GM21786 (cell line): ENCODE measurements around the gene RNMT.
"Not testable (repeated sequence)": the region's sequence is repeated elsewhere in the genome, so short reads cannot be mapped to it uniquely, and the experiment has no call there.

Experiments
- ATAC-seq: cut with Tn5 transposase; IDR thresholded peaks from one replicate; pipeline ENCODE4 v1.9.1; 2021; ENCODE audit not compliant: unreplicated experiment

The RNMT gene

DNA sequence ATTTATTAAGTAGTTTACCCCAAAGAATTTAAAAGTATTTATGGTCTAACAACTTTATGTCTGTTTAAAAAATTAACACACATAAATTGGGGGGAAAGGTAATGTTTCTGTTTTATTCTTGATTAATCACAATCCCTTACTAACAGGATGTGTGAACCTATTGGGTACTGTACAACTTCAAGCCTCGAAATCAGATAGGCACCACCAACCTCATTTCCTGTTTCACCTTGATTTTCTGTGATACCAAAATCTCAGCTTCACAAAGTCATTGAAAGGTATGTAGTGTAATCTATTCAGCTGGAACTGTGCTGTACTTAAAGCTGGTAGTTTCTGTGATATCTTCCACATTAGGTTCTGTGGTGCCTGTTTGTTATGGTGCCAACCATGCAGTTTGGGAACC is 4.0 kb downstream of the RNMT start:
- ATAC-seq = no peak

GRCh38 chr18:13735681-13736080 is 9.2 kb downstream of the RNMT start:
- ATAC-seq = no peak

- ATAC-seq = no peak
Measured at GRCh38 chr18:13745696-13746095, 19.2 kb downstream of the RNMT start.

DNA sequence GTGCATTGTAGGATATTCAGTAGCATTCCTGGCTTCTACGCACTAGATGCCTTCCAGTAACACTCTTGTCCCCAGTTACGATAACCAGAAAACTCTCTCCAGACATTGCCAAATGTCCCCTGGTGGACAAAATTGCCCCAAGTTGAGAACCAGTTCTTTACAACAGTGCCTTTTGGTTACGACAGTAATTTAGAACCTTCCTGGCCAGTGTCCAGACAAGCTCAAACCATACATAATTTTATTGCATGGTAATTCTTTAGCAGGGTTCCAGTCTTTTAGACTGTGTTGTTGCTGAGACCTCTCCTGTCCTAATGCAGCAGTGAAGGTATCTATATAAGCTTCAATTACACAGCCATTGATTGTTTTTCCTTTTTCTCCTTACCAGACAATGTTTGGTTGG is 20.2 kb downstream of the RNMT start:
- no peak for ATAC-seq

- not testable (repeated sequence) for ATAC-seq
Measured at GRCh38 chr18:13751599-13751998, 25.1 kb downstream of the RNMT start.

DNA sequence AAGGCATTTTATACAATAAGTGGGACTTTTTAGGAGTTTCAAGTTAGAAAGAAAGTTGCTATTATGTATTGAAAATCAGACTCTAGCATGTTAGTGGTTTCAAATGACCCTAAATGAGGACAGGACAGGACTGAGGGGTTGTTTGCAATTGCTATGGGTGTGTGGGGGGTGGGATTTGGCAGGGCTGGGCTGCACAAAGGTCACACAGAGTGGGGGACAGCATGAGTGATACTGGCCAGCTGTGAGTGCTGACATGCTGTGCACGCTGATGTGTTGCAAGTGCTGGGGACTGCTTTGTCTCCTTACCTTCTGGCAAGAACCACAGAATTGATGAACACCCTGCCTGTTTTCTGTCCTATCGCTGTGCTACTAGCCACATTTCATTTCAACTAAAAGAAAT is 29.8 kb downstream of the RNMT start:
- no peak for ATAC-seq

DNA sequence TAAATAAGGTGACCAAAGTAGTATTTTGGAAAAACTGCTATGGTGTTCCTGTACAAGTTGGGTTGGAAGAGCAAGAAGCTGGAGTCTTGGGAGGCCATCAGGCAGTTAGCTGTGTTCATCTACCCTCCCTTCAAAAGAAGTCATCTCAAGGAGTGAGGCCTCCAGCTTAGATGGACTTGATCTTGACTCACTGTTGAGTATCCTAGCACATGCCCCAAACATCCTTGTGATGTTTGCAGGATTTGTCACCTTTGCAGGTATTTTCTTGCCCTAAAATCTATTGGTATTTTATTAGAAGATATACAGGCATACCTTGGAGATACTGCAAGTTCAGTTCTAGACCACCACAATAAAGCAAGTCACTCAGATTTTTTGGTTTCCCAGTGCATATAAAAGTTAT is 30.2 kb downstream of the RNMT start:
- no peak for ATAC-seq

GRCh38 chr18:13758622-13759021 is 32.1 kb downstream of the RNMT start:
- no peak for ATAC-seq

DNA sequence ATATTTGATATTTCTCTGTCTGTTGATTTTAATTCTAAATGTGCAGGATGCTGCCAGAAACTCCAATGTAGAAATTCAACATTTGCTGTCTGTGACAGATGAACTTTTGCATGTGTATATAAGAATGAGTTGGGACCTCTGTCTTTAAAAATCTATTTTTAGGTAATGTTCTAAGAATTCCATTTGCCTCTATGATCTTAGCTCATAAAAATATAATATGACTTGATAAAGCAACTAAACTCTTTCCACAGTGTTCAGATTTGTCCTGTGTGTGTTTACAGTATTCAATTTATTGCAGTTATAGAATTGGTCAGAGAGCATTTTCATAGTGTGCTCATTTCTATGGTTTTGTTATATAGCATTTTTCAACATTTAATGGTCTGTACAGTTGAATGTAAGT is 33.6 kb downstream of the RNMT start:
- no peak for ATAC-seq

GRCh38 chr18:13762690-13763439 is 36.4 kb downstream of the RNMT start:
- no peak for ATAC-seq

GRCh38 chr18:13775058-13775457 is 48.6 kb downstream of the RNMT start:
- no peak for ATAC-seq

GRCh38 chr18:13791181-13791580 is 64.7 kb downstream of the RNMT start:
- no peak for ATAC-seq

- no peak for ATAC-seq
Measured at GRCh38 chr18:13793819-13794218, 67.3 kb downstream of the RNMT start.

DNA sequence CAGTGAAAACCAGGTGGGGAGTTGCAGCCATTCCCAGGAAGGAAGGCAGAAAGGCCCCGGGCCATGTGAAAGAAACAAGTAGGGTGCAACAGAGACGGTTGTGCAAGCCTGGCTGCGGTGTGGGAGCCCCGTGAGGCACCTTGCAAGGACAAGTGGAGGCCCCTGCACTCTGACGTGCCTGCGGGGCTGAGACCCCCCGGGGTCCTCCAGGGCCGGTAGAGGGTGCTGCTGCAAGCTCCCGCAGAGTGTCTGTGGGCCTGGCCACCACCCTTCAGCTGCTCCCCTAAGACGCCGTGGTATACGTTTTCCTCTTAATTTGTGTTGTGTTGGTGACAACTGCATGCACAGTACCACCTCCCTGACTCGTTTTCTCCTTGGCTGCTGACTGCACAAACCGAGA is 70.0 kb downstream of the RNMT start:
- no peak for ATAC-seq

DNA sequence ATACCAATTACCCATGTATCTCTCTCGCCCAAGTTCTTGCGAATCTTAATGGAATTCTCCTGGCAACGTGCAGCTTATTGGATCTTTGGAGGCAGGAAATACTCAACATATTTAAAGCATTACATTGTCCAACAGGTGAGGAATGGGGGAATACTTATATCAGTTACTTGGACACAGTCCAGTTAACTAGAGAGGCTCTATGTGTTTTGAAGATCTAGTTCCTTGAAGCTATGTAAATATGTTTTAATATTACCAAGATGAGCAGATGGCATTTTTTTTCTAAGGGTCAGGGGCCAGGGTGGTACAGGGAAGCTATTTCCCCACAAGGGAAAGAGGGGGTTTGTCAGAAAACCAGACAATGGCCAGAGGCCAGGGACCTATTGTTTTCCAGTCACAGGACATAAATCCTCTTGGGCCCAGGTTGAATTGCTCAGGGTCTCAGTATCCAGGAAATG is 70.7 kb downstream of the RNMT start:
- ATAC-seq = no peak

DNA sequence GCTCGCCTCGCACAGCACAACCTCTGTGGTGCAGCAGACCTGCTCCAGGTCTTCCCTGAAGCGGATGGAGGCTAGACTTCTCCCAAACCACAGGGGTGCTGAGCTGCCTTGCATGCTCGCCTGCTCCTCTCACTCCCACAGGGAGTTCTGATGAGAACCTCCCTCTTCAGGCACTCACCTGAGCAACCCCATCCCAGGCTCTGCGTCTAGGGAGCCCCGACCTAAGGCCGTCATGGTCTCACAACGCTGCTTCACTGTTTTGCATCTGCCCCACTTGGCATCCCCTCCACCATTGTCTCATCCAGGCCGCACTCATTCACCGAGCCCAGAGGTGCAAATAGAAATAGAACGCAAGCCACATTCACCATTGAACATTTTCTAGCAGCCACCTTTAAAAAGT is 72.9 kb downstream of the RNMT start:
- no peak for ATAC-seq

- ATAC-seq = no peak
Measured at GRCh38 chr18:13800505-13801259, 74.2 kb downstream of the RNMT start.

DNA sequence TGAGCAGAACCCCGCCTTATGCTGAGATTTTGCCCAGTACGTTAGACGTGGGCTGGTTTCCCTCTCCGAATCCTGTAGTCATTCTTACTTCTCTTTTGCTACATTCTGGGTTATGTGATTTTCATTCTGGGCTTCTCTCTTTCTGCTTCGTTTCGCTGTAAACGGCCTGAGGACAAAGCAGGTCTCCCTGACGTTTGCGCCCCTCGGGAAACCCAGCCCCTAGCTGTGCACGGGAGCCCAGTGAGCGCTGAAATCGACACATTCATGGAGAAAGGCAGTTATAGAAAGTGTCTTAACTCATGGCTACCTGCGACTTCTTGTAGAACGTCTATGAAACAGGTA is 74.8 kb downstream of the RNMT start:
- ATAC-seq = no peak

GRCh38 chr18:13804305-13804704 is 77.8 kb downstream of the RNMT start:
- peak; percentile 56 for ATAC-seq

- no peak for ATAC-seq
Measured at GRCh38 chr18:13808294-13809042, 82.0 kb downstream of the RNMT start.

- no peak for ATAC-seq
Measured at GRCh38 chr18:13809043-13809430, 82.6 kb downstream of the RNMT start.
